Keratinocyte (primary cell): ENCODE results near the gene SIM1. TPM values are rescaled to one million over a fixed set of nuclear protein-coding genes. Genes with fewer than 3 reads are reported as not detected.
A peak's percentile ranks its signal among the peaks of the same experiment; 100 is the strongest.

ENCODE experiments used
- DNase-seq: peaks from one replicate; pipeline ENCODE4 v3.0.0-alpha.2; 2011; ENCODE audit warnings: low read depth, missing footprints, low spot score
- FAIRE-seq: peaks from 2 replicates; lab custom pipeline; 2011; peaks lifted over from hg19 to GRCh38; lab: Jason Lieb, UNC
- H2AFZ ChIP-seq: 2 replicates; pipeline ENCODE4 v1.6.0; 2012; ENCODE audit warnings: low read length, control low read depth, inconsistent platforms; ENCODE audit not compliant: control insufficient read depth
- H3K27ac ChIP-seq: 2 replicates; pipeline ENCODE4 v1.5.1; 2011; ENCODE audit warnings: low read length; ENCODE audit not compliant: control insufficient read depth, insufficient read depth
- H3K27me3 ChIP-seq: 3 replicates; pipeline ENCODE4 v1.6.0; 2011; ENCODE audit warnings: low read length; ENCODE audit not compliant: control insufficient read depth, insufficient read depth; ENCODE audit errors: extremely low read depth
- H3K36me3 ChIP-seq, 2 experiments: 2 replicates in 1 of 2; 3 replicates in 1 of 2; pipeline ENCODE4 v1.5.1; 2011; ENCODE audit warnings: low read length in 2 of 2, mild to moderate bottlenecking in 1 of 2; ENCODE audit not compliant: control insufficient read depth in 2 of 2, insufficient read depth in 2 of 2; ENCODE audit errors: extremely low read depth in 1 of 2
- H3K4me1 ChIP-seq: 3 replicates; pipeline ENCODE4 v1.5.1; 2011; ENCODE audit warnings: low read length; ENCODE audit not compliant: control insufficient read depth, insufficient read depth; ENCODE audit errors: extremely low read depth
- H3K4me2 ChIP-seq: 3 replicates; pipeline ENCODE4 v1.6.0; 2011; ENCODE audit warnings: low read depth, low read length; ENCODE audit not compliant: control insufficient read depth, insufficient read depth; ENCODE audit errors: extremely low read depth
- H3K4me3 ChIP-seq, 3 experiments: fragments of 200-600 bp in 1 of 3; sonication (generic) in 1 of 3; 2 replicates in 2 of 3; 3 replicates in 1 of 3; pipeline ENCODE4 v1.5.1; 2011 to 2016; ENCODE audit warnings: low read length in 3 of 3, mild to moderate bottlenecking in 3 of 3, control low read depth in 2 of 3, inconsistent platforms in 1 of 3, low read depth in 1 of 3, mixed read lengths in 1 of 3, mixed run types in 1 of 3, moderate library complexity in 1 of 3; ENCODE audit not compliant: control insufficient read depth in 2 of 3, insufficient read depth in 2 of 3; ENCODE audit errors: extremely low read depth in 1 of 3
- H3K79me2 ChIP-seq: 2 replicates; pipeline ENCODE4 v1.6.0; 2012; ENCODE audit warnings: low read length; ENCODE audit not compliant: control insufficient read depth, insufficient read depth
- H3K9ac ChIP-seq: 3 replicates; pipeline ENCODE4 v1.6.0; 2011; ENCODE audit warnings: low read length; ENCODE audit not compliant: control insufficient read depth, insufficient read depth; ENCODE audit errors: extremely low read depth
- H3K9me1 ChIP-seq: 3 replicates; pipeline ENCODE4 v1.6.0; 2011; ENCODE audit warnings: low read length; ENCODE audit not compliant: control insufficient read depth, insufficient read depth; ENCODE audit errors: extremely low read depth
- H3K9me3 ChIP-seq: 2 replicates; pipeline ENCODE4 v1.5.1; 2012; ENCODE audit warnings: low read depth, low read length; ENCODE audit not compliant: control insufficient read depth
- H4K20me1 ChIP-seq: 3 replicates; pipeline ENCODE4 v1.6.0; 2011; ENCODE audit warnings: low read length; ENCODE audit not compliant: control insufficient read depth, insufficient read depth; ENCODE audit errors: extremely low read depth
- CTCF ChIP-seq, 3 experiments: IDR thresholded peaks in 1 of 3; conservative IDR thresholded peaks in 1 of 3; optimal IDR thresholded peaks in 1 of 3; 2 replicates in 2 of 3; 3 replicates in 1 of 3; pipeline versions ENCODE3 to v1.5.1; 2011; ENCODE audit warnings: low read length in 3 of 3, mild to moderate bottlenecking in 3 of 3, moderate library complexity in 2 of 3, control low read depth in 1 of 3, inconsistent platforms in 1 of 3; ENCODE audit not compliant: insufficient read depth in 2 of 3; ENCODE audit errors: extremely low read depth in 1 of 3
- EZH2 ChIP-seq: IDR thresholded peaks from one replicate; pipeline ENCODE4 v1.6.1; 2012; ENCODE audit warnings: inconsistent platforms, mild to moderate bottlenecking, low read length, moderate library complexity
- dilution Hi-C: fragments of 300-500 bp; cut with MboI; formaldehyde crosslinking; loops from one replicate; pipeline ENCODE4 v1.7.0; 2020; ENCODE audit warnings: low sequenced_read_pairs; ENCODE audit not compliant: extremely low pct_ligation_motif_present
- polyA plus RNA-seq, 5 experiments: library from polyadenylated mRNA; depleted of rRNA in 3 of 5; stranded (reverse) in 3 of 5; stranded (forward) in 1 of 5; unstranded in 1 of 5; fragments of >200 nt; gene quantifications; 1 replicate in 1 of 5; 2 replicates in 3 of 5; 3 replicates in 1 of 5; pipeline versions ENCODE4 v1.2.1 to v1.2.3, GENCODE V29; 2011 to 2012; ENCODE audit warnings: missing spikeins in 2 of 5, low read depth in 1 of 5, low replicate concordance in 1 of 5

SIM1 gene
- polyA plus RNA-seq, 1 donor (not counting 4 experiments of a cell fraction or from before 2014, with no cell fraction given): not detected

- no peaks in the 10 kb centered on the region for H3K79me2 ChIP-seq
These were observed 5.8 kb upstream of the SIM1 start for GRCh38 chr6:100470422-100471120.

GRCh38 chr6:100469101-100469859, 4.6 kb upstream of the SIM1 start:
- Histone ChIP-seq H3K4me2 (no peak overlapping the region), H3K9ac (no peak overlapping the region), H3K4me3 (no peak overlapping the region), H3K36me3 (no peaks in the 10 kb centered on the region), H3K27ac (no peak overlapping the region), H3K79me2 (no peaks in the 10 kb centered on the region), H3K4me1 (no peaks in the 10 kb centered on the region), H3K9me3 (no peaks in the 10 kb centered on the region), H3K9me1 (no peaks in the 10 kb centered on the region), H3K27me3 (peaks cover 82% of the 10 kb centered on the region), H4K20me1 (no peaks in the 10 kb centered on the region), H2AFZ (no peak overlapping the region)
- FAIRE-seq (no peak), DNase-seq (no peak)
- dilution Hi-C loops: loop anchor here (25.0 kb wide), 1 partner anchor 357 kb away; no protein-coding TSS in a partner anchor
- no peak for TF ChIP-seq CTCF (optimal IDR thresholded peaks at IDR 0.05 in 1 of 3, IDR thresholded peaks at IDR 0.05 in 1 of 3, conservative IDR thresholded peaks at IDR 0.05 in 1 of 3; ENCODE audit: extremely low read depth in 1 of 3, insufficient read depth in 2 of 3, low read length in 3 of 3)
- peak; percentile 76 for TF ChIP-seq EZH2

More at GRCh38 chr6:100470422-100471120, 5.8 kb upstream of the SIM1 start:
- dilution Hi-C loops: loop anchor here (25.0 kb wide), 1 partner anchor 358 kb away; no protein-coding TSS in a partner anchor
- Histone ChIP-seq H3K9me3 (no peaks in the 10 kb centered on the region), H3K9me1 (no peaks in the 10 kb centered on the region), H4K20me1 (no peaks in the 10 kb centered on the region), H3K27ac (no peak overlapping the region), H3K4me3 (no peak overlapping the region), H2AFZ (no peak overlapping the region), H3K4me2 (no peak overlapping the region), H3K36me3 (no peaks in the 10 kb centered on the region), H3K27me3 (peaks cover 70% of the 10 kb centered on the region), H3K9ac (no peak overlapping the region), H3K4me1 (no peaks in the 10 kb centered on the region)
- FAIRE-seq: no peak
- TF ChIP-seq EZH2 (no peak), CTCF (optimal IDR thresholded peaks at IDR 0.05 in 1 of 3, IDR thresholded peaks at IDR 0.05 in 1 of 3, conservative IDR thresholded peaks at IDR 0.05 in 1 of 3; ENCODE audit: extremely low read depth in 1 of 3, insufficient read depth in 2 of 3, low read length in 3 of 3) (no peak)
- no peak for DNase-seq
